NCI-H1930 (cell line): Measurements from ENCODE around the gene TP53I11.

ENCODE experiments used
- DNase-seq, 2 experiments: peaks; one replicate each; lab custom pipeline; 2025; lab: John Stamatoyannopoulos, UW

TP53I11 gene

GRCh38 chr11:44912270-44912987, 38.3 kb downstream of the TP53I11 start:
- no peak for DNase-seq

DNA sequence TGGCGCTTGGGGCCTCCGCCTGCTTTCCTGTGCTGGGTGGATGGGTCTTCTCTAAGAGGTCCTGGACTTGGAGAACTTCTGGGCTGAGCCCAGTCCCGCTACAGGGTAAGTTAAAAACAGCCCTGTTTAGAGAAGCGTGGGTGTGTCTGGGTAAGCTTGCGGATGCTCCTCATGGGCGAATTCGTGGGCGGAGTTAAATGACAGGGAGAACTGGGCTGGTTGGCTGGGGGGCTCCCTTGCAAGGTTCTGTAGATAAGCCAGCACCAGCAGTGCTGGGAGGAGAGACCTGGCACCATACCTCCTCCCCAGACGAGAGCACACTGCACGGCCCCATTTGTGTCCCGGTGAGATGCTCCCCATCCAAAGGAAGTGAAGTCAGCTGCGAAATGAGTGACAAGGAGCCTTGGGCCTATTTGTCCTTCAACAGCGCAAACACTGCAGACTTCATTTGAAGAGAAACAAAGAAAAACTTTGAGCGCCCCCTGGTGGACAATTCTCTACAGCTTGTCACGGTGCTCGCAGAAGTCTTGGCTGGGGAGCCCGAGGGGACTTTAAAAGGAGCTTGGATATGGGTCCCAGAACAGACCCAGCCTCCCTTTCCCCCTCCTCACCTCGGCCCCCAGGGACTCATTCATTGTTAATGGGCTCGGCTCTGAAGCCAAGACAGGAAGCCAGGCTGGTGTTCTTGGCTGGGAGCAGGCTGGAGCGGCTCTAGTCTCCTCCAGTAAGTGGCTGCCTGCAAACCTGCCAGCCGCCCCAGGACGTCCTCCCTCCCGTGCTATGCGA, 39.5 kb downstream of the TP53I11 start:
- DNase-seq, result peak; percentile 66 to 87

GRCh38 chr11:44910591-44910990, 40.1 kb downstream of the TP53I11 start:
- no peak for DNase-seq

- DNase-seq, result no peak
Observed at GRCh38 chr11:44909557-44909956, 41.1 kb downstream of the TP53I11 start.

GRCh38 chr11:44906649-44907048, 44.0 kb downstream of the TP53I11 start:
- DNase-seq, result no peak

GRCh38 chr11:44905131-44905866, 45.4 kb downstream of the TP53I11 start:
- no peak for DNase-seq

- no peak for DNase-seq
Observed at GRCh38 chr11:44904261-44905020, 46.2 kb downstream of the TP53I11 start.

GRCh38 chr11:44903518-44903917, 47.2 kb downstream of the TP53I11 start:
- no peak for DNase-seq

DNA sequence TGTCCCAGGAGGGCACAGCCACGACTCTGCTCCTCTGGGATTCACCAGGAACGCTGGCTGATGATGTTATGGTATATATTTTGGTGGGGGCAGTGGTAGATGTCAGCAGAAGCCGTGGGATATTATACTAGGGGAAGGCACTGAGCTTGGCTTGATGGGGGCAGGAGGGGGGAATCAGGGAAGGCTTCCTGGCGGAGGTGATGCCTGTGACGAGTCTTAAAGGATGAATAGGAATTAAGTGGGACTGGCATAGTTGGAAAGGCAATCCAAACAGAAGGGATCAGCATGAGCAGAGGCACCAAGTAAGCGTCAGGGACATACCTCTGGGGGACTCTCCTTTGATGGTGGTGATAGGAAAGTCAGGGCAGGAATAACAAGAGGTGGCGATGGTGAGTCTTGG, 47.6 kb downstream of the TP53I11 start:
- no peak for DNase-seq

DNA sequence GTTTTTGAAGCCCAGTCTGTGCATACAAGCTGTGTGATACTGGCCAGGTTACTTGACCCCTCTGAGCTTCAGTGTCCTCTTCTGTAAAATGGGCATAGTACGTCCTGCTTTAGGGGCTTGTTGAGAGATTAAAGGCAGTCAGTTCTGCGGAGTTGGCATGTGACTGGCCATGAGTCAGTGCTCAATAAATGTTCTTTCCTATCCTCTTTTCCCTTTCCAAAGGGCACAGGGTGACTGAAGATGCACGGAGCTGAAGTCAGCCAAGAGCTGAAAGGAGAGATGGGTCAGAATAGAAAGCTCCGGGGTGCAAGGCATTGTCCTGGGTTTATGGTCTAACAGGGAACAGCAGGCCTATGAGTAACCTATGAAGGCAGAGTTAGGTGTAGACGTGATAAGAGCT, 48.9 kb downstream of the TP53I11 start:
- no peak for DNase-seq

DNA sequence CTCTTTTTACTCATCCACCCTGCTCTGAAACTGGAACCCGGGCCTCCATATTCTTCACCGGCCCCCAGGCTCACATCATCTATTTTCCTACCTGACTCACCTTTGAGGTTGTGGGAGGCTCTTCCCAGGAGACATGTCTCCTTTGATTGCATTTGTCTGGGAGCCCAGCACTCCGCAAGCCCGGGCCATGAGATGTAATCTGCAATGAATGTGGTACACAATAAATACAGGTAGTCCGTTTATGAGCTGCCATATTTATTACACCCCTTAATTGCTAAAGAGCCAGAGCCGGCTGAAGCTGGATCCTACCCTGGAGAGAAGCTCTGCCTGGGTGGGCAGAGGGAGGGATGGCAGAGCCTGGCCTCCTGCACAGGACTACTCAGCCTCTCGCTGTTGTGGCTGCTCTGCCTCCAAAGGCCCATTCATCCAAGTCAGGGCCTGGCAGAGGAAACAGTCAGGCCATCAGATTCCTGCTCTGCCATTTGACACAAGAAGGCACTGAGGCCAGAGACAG, 49.5 kb downstream of the TP53I11 start:
- no peak for DNase-seq

GRCh38 chr11:44899959-44900358, 50.7 kb downstream of the TP53I11 start:
- DNase-seq, result peak in 1 of 2 experiments; percentile 28

DNA sequence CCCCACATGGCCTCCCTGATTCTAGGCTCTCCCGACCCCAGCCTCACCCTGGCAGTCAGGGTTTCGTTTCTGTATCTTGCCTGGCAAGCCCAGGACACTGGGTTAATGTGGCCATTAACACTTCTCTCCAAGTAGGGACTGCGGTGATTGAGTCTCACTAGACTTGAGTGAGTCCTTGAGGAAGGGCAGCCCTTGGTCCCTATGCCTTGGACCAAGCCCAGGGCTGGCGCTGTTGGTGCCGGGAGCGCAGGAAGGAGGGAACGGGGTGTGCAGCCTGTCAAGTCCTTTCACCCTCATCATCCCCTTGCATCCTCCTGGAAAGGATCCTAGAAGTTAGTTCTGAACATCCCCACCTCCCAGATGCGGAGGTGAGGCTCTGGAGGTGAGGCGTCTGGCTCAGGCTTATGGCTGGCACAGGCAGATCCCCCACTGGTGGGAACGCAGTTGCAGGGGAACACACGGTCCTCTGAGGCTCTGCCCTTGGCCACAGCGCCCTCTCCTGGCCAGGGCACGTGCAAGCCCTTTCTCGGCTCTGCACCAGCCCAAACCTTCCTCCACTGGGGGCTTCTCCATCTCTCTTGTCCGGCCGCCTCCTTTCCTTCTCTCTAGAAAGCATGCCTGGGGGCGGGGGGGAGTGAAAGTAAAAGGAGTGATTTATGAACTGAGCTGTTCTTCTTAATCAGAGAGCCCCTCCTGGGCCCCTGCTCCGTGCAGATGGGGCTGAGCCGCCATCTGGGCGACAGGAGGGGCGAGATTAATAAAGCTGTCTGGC, 56.7 kb downstream of the TP53I11 start:
- DNase-seq, result peak; percentile 62 to 73

DNA sequence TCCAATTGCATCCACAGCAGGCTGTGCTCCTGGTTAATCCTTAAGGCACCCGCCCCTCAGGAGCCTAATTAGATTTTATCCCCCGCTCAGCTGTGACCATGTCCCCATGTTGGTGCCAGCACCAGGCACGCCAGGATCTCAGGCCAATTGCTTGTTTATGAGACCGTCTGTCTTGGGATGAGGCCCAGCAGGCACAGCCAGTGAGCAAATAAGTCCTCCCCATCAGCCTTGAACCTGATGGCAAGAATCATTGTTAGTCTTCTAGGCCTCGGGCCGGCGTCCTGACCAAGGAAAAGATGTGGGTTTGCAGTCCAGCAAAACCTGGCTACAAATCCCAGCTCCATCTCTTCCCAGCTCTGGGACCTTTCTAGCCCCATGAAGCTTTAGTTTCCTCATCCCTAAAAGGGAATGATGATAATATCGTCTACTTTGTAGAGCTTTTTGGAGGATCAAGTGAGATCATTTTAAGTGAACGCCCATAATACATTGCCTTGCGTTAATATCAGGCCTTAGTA, 57.3 kb downstream of the TP53I11 start:
- DNase-seq, result no peak

GRCh38 chr11:44892843-44893242, 57.8 kb downstream of the TP53I11 start:
- no peak for DNase-seq

GRCh38 chr11:44889266-44889665, 61.4 kb downstream of the TP53I11 start:
- DNase-seq, result no peak

GRCh38 chr11:44887636-44888035, 63.0 kb downstream of the TP53I11 start:
- no peak for DNase-seq

DNA sequence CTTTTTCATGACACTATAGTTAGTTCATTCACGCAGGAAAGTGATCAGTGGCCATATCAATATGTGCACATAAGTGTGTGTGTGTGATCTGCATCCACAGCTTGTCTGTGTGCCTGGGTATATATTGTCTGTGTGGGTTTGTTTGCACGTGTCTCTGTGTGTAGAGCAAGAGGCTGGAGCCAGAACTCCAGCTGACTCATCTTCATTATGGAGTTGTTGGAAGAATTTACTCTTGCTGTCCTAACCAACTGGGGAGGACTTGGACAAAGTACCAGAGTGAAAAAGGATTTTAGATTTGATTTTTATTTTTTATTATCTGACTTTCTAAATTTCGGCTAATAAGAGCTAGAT, 63.9 kb downstream of the TP53I11 start:
- DNase-seq, result no peak

GRCh38 chr11:44885919-44886789, 64.5 kb downstream of the TP53I11 start:
- no peak for DNase-seq
